SJCRH30 (cell line): Measurements from ENCODE around the gene PLAAT3. TPM values are rescaled to one million over a fixed set of nuclear protein-coding genes. Genes with fewer than 3 reads are reported as not detected.
"Not testable (repeated sequence)": the region's sequence is repeated elsewhere in the genome, so short reads cannot be mapped to it uniquely, and the experiment has no call there.

ENCODE experiments used
- DNase-seq, 2 experiments: peaks; one replicate each; pipeline ENCODE4 v3.0.0-alpha.2; 2015 to 2020
- H3K27ac ChIP-seq: fragments of 250-450 bp; sonication (Bioruptor Pico); 2 replicates; pipeline ENCODE4 v1.5.1; 2020; ENCODE audit warnings: mild to moderate bottlenecking, moderate library complexity
- H3K27me3 ChIP-seq: fragments of 250-450 bp; sonication (Bioruptor Pico); 2 replicates; pipeline ENCODE4 v1.5.1; 2020; ENCODE audit warnings: mild to moderate bottlenecking, moderate library complexity
- H3K36me3 ChIP-seq: fragments of 250-450 bp; sonication (Bioruptor Pico); 2 replicates; pipeline ENCODE4 v1.5.1; 2020; ENCODE audit warnings: mild to moderate bottlenecking, moderate library complexity
- H3K4me1 ChIP-seq: fragments of 250-450 bp; sonication (Bioruptor Pico); 2 replicates; pipeline ENCODE4 v1.5.1; 2020; ENCODE audit warnings: mild to moderate bottlenecking, moderate library complexity
- H3K4me3 ChIP-seq: fragments of 250-450 bp; sonication (Bioruptor Pico); 2 replicates; pipeline ENCODE4 v1.5.1; 2020; ENCODE audit warnings: mild to moderate bottlenecking, moderate library complexity
- H3K9me3 ChIP-seq: fragments of 250-450 bp; sonication (Bioruptor Pico); replicated peaks from 2 replicates; pipeline ENCODE4 v1.5.1; 2020; ENCODE audit warnings: mild to moderate bottlenecking, moderate library complexity
- total RNA-seq: library from RNA; depleted of rRNA; stranded (reverse); fragments of >200 nt; shearing (Covaris generic); gene quantifications from 2 replicates; pipeline ENCODE4 v1.2.3, GENCODE V29; 2014; rRNA removed

Gene PLAAT3
- total RNA-seq, 1 experiment from 2014 or later: 7.7 TPM

DNA sequence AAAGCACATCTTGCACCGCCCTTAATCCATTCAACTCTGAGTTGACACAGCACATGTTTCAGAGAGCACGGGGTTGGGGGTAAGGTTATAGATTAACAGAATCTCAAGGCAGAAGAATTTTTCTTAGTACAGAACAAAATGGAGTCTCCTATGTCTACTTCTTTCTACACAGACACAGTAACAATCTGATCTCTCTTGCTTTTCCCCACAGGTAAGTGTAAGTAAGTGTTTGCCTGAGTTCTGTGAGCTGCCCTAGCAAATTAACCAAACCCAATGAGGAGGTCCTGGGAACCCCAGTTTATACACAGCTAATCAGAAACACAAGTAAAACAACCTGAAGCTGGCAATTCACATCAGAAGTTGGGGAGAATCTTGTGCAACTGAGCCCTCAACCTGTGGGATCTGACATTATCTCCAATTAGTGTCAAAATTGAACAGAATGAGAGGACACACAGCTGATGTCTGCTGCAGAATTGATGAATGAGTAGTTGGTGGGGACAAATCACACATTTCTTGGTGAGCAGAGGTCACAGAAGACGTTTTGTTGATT is 85.4 kb downstream of the PLAAT3 start:
- H3K4me1 ChIP-seq, H3K4me3 ChIP-seq, H3K27ac ChIP-seq, DNase-seq, H3K9me3 ChIP-seq, H3K36me3 ChIP-seq, H3K27me3 ChIP-seq: not testable (repeated sequence)

DNA sequence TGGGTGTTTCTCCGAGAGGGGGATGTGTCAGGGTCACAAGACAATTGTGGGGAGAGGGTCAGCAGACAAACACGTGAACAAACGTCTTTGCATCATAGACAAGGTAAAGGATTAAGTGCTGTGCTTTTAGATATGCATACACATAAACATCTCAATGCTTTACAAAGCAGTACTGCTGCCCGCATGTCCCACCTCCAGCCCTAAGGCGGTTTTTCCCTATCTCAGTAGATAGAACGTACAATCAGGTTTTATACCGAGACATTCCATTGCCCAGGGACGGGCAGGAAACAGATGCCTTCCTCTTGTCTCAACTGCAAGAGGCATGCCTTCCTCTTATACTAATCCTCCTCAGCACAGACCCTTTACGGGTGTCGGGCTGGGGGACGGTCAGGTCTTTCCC is 86.1 kb downstream of the PLAAT3 start:
- DNase-seq, H3K4me1 ChIP-seq, H3K27ac ChIP-seq, H3K27me3 ChIP-seq, H3K36me3 ChIP-seq, H3K9me3 ChIP-seq, H3K4me3 ChIP-seq: not testable (repeated sequence)

DNA sequence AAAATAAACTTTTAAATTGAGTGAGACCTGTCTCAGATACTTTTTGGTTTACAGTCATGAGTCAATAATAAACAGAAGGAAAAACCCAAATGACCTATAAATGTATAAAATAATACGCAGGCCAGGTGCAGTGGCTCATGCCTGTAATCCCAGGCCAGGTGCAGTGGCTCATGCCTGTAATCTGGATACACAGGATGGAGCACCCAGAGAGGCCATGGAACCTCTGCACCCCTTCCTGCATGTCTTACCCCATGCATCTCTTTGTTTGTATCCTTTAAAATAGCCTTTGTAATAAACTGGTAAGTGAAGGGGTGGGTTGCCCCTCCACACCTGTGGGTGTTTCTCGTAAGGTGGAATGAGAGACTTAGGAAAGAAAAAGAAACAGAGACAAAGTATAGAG is 86.6 kb downstream of the PLAAT3 start:
- Histone ChIP-seq H3K36me3 (no peaks in the 10 kb centered on the region), H3K27me3 (no peaks in the 10 kb centered on the region), H3K4me3 (no peak overlapping the region), H3K4me1 (peaks cover 5% of the 10 kb centered on the region), H3K9me3 (no peaks in the 10 kb centered on the region), H3K27ac (no peak overlapping the region)
- no peak for DNase-seq

Other genes starting within 250 kb of the PLAAT3 start
- gene SLC22A9, start 244.6 kb downstream of the PLAAT3 start, total RNA-seq: not detected in 2 replicates
- 0.06 TPM in 1 of 2 replicates, not detected in the other for gene PLAAT5, start 123.3 kb downstream of the PLAAT3 start, total RNA-seq
- 0.14 TPM in 1 of 2 replicates, not detected in the other for gene LGALS12, start 108.3 kb downstream of the PLAAT3 start, total RNA-seq
- gene PLAAT4, start 77.6 kb downstream of the PLAAT3 start, total RNA-seq: 0.18 and 0.38 TPM in 2 replicates
- not detected in 2 replicates for gene PLAAT2, start 51.1 kb downstream of the PLAAT3 start, total RNA-seq
- 25.1 and 26.4 TPM in 2 replicates for gene ATL3, start 56.9 kb upstream of the PLAAT3 start, total RNA-seq
- 63.8 and 70.2 TPM in 2 replicates for gene RTN3, start 67.1 kb upstream of the PLAAT3 start, total RNA-seq
- 20.3 and 21.7 TPM in 2 replicates for gene ZFTA, start 154.3 kb upstream of the PLAAT3 start, total RNA-seq
- gene SPINDOC, start 199.0 kb upstream of the PLAAT3 start, total RNA-seq: 61.6 and 63.7 TPM in 2 replicates
- 20.7 and 23.4 TPM in 2 replicates for gene MARK2, start 224.7 kb upstream of the PLAAT3 start, total RNA-seq